H1 (cell line): ENCODE data around the gene NELL1. TPM values are rescaled to one million over a fixed set of nuclear protein-coding genes. Genes with fewer than 3 reads are reported as not detected.

Experiments used
- CTCF ChIA-PET: fragments of 300-600 bp; sonication (Branson Sonifier 250); formaldehyde crosslinking; loops from one replicate; lab custom pipeline; 2021; ENCODE audit not compliant: partially characterized antibody; lab: Charles Lee
- POLR2A ChIA-PET: fragments of 300-600 bp; sonication (Branson Sonifier 250); formaldehyde crosslinking; loops from one replicate; lab custom pipeline; 2021; ENCODE audit warnings: inconsistent platforms; ENCODE audit not compliant: partially characterized antibody; lab: Charles Lee
- DNase-seq, 2 experiments: peaks; one replicate each; pipeline versions ENCODE4 v3.0.0 to v3.0.0-alpha.2; 2010 to 2022; ENCODE audit warnings: low spot score in 2 of 2, low read depth in 1 of 2, mixed read lengths in 1 of 2
- FAIRE-seq: peaks from 2 replicates; lab custom pipeline; 2011; peaks lifted over from hg19 to GRCh38; lab: Jason Lieb, UNC
- H2AFZ ChIP-seq: 2 replicates; pipeline ENCODE4 v1.8.1; 2012; ENCODE audit warnings: low read length, inconsistent platforms
- H2AK5ac ChIP-seq: 2 replicates; pipeline ENCODE4 v1.6.1; 2013; ENCODE audit warnings: low read depth, low read length
- H2BK120ac ChIP-seq: replicated peaks from 2 replicates; pipeline ENCODE3; 2013; ENCODE audit warnings: low read depth, low read length, inconsistent platforms
- H2BK12ac ChIP-seq: 2 replicates; pipeline ENCODE4 v1.6.1; 2013; ENCODE audit warnings: low read depth, low read length
- H2BK15ac ChIP-seq: 2 replicates; pipeline ENCODE4 v1.6.1; 2013; ENCODE audit warnings: low read length
- H2BK20ac ChIP-seq: 2 replicates; pipeline ENCODE4 v1.6.1; 2013; ENCODE audit warnings: low read length
- H2BK5ac ChIP-seq: 2 replicates; pipeline ENCODE4 v1.6.1; 2013; ENCODE audit warnings: low read depth, low read length
- H3K14ac ChIP-seq: 2 replicates; pipeline ENCODE4 v1.6.1; 2013; ENCODE audit warnings: inconsistent platforms; ENCODE audit not compliant: insufficient read length
- H3K18ac ChIP-seq: 2 replicates; pipeline ENCODE4 v1.6.1; 2013; ENCODE audit warnings: low read length; ENCODE audit errors: extremely low read depth
- H3K23ac ChIP-seq: 2 replicates; pipeline ENCODE4 v1.6.1; 2013; ENCODE audit warnings: inconsistent platforms; ENCODE audit not compliant: insufficient read length
- H3K23me2 ChIP-seq: 2 replicates; pipeline ENCODE4 v1.6.1; 2013; ENCODE audit warnings: low read depth, low read length
- H3K27ac ChIP-seq: 2 replicates; pipeline ENCODE4 v1.6.1; 2011; ENCODE audit warnings: low read depth, low read length, inconsistent platforms
- H3K27me3 ChIP-seq, 4 experiments: replicated peaks in 1 of 4; 1 replicate in 1 of 4; 2 replicates in 3 of 4; pipeline versions ENCODE4 v1.6.1 to v1.8.1; 2011 to 2013; ENCODE audit warnings: low read length in 3 of 4, mild to moderate bottlenecking in 3 of 4, inconsistent platforms in 2 of 4, mixed read lengths in 2 of 4, moderate library complexity in 1 of 4; ENCODE audit not compliant: control insufficient read depth in 3 of 4, insufficient read depth in 3 of 4; ENCODE audit errors: extremely low read depth in 1 of 4
- H3K36me3 ChIP-seq, 4 experiments: 2 replicates each; pipeline versions ENCODE4 v1.6.1 to v1.8.1; 2011 to 2013; ENCODE audit warnings: mild to moderate bottlenecking in 4 of 4, low read length in 3 of 4, moderate library complexity in 2 of 4, control low read depth in 1 of 4, inconsistent platforms in 1 of 4; ENCODE audit not compliant: insufficient read depth in 4 of 4, control insufficient read depth in 2 of 4
- H3K4ac ChIP-seq: replicated peaks from 2 replicates; pipeline ENCODE3; 2013; ENCODE audit warnings: low read length, low read depth, mixed read lengths, inconsistent platforms; ENCODE audit not compliant: insufficient read length
- H3K4me1 ChIP-seq, 4 experiments: replicated peaks in 1 of 4; 1 replicate in 1 of 4; 2 replicates in 3 of 4; pipeline versions ENCODE4 v1.6.1 to v1.8.1; 2011 to 2013; ENCODE audit warnings: low read length in 3 of 4, inconsistent platforms in 2 of 4, mixed read lengths in 1 of 4; ENCODE audit not compliant: insufficient read depth in 4 of 4, control insufficient read depth in 3 of 4
- H3K4me2 ChIP-seq, 2 experiments: 2 replicates each; pipeline versions ENCODE4 v1.6.1 to v1.8.1; 2011 to 2013; ENCODE audit warnings: low read depth in 2 of 2, low read length in 2 of 2, control low read depth in 1 of 2, inconsistent platforms in 1 of 2, mild to moderate bottlenecking in 1 of 2; ENCODE audit not compliant: insufficient read depth in 1 of 2
- H3K4me3 ChIP-seq, 4 experiments: fragments of 200-600, 300-600 bp in 1 of 4; sonication (generic), shearing (Covaris generic), sonication (Bioruptor Twin) in 1 of 4; 2 replicates each; pipeline versions ENCODE4 v1.5.1 to v1.8.1; 2011 to 2016; ENCODE audit warnings: low read length in 4 of 4, low read depth in 3 of 4, control low read depth in 2 of 4, inconsistent platforms in 2 of 4, mild to moderate bottlenecking in 2 of 4, mixed read lengths in 1 of 4, moderate library complexity in 1 of 4; ENCODE audit not compliant: insufficient read depth in 2 of 4; ENCODE audit errors: extremely low read depth in 1 of 4
- H3K56ac ChIP-seq: replicated peaks from 2 replicates; pipeline ENCODE3; 2013; ENCODE audit warnings: low read depth, mild to moderate bottlenecking, mixed read lengths, low read length, inconsistent platforms; ENCODE audit not compliant: insufficient read length
- H3K79me1 ChIP-seq: 2 replicates; pipeline ENCODE4 v1.6.1; 2013; ENCODE audit warnings: low read depth, low read length, control low read depth
- H3K79me2 ChIP-seq, 2 experiments: 2 replicates each; pipeline versions ENCODE4 v1.6.1 to v1.8.1; 2012 to 2013; ENCODE audit warnings: low read length in 2 of 2, mild to moderate bottlenecking in 2 of 2, inconsistent platforms in 1 of 2; ENCODE audit not compliant: insufficient read depth in 2 of 2, control insufficient read depth in 1 of 2
- H3K9ac ChIP-seq, 4 experiments: replicated peaks in 1 of 4; 1 replicate in 1 of 4; 2 replicates in 3 of 4; pipeline versions ENCODE4 v1.6.1 to v1.8.1; 2011 to 2013; ENCODE audit warnings: low read depth in 3 of 4, low read length in 3 of 4, control low read depth in 2 of 4, mild to moderate bottlenecking in 2 of 4, moderate library complexity in 2 of 4, inconsistent platforms in 1 of 4; ENCODE audit errors: extremely low read depth in 1 of 4
- H3K9me3 ChIP-seq, 2 experiments: 2 replicates each; pipeline versions ENCODE4 v1.6.1 to v1.8.1; 2012 to 2013; ENCODE audit warnings: mild to moderate bottlenecking in 2 of 2, moderate library complexity in 2 of 2, control low read depth in 1 of 2, inconsistent platforms in 1 of 2, low read depth in 1 of 2, low read length in 1 of 2, mixed read lengths in 1 of 2; ENCODE audit not compliant: insufficient read depth in 2 of 2
- H4K20me1 ChIP-seq, 2 experiments: replicated peaks in 1 of 2; 2 replicates each; pipeline versions ENCODE3 to v1.8.1; 2011 to 2013; ENCODE audit warnings: inconsistent platforms in 2 of 2, low read length in 2 of 2, mild to moderate bottlenecking in 1 of 2; ENCODE audit not compliant: insufficient read depth in 2 of 2, control insufficient read depth in 1 of 2
- H4K5ac ChIP-seq: 2 replicates; pipeline ENCODE4 v1.6.1; 2013; ENCODE audit warnings: low read length, low read depth, mixed read lengths, inconsistent platforms; ENCODE audit not compliant: insufficient read length
- H4K8ac ChIP-seq: 2 replicates; pipeline ENCODE4 v1.8.0; 2013; ENCODE audit warnings: mild to moderate bottlenecking, moderate library complexity, low read length, inconsistent platforms; ENCODE audit not compliant: insufficient read depth; ENCODE audit errors: extremely low read depth
- H4K91ac ChIP-seq: replicated peaks from 2 replicates; pipeline ENCODE3; 2013; ENCODE audit warnings: low read length, mixed read lengths, inconsistent platforms; ENCODE audit not compliant: insufficient read length
- CEBPB ChIP-seq: IDR thresholded peaks from 2 replicates; pipeline ENCODE4 v1.6.1; 2012; ENCODE audit warnings: low read depth, low read length
- CHD2 ChIP-seq: IDR thresholded peaks from 2 replicates; pipeline ENCODE4 v1.6.1; 2012; ENCODE audit warnings: low read length, improper control_type of control experiment
- CREB1 ChIP-seq: IDR thresholded peaks from 2 replicates; pipeline ENCODE4 v1.6.1; 2012; ENCODE audit warnings: inconsistent platforms
- JUN ChIP-seq: IDR thresholded peaks from 2 replicates; pipeline ENCODE4 v1.6.1; 2011; ENCODE audit warnings: low read depth, mild to moderate bottlenecking, improper control_type of control experiment, low read length
- JUND ChIP-seq: IDR thresholded peaks from 2 replicates; pipeline ENCODE4 v1.6.1; 2011; ENCODE audit warnings: mild to moderate bottlenecking, improper control_type of control experiment, low read length
- KDM5A ChIP-seq: fragments of 200-600 bp; IDR thresholded peaks from 2 replicates; pipeline ENCODE4 v1.7.1; 2012; ENCODE audit warnings: mild to moderate bottlenecking, low read length, inconsistent platforms, mixed read lengths
- NRF1 ChIP-seq: IDR thresholded peaks from 2 replicates; pipeline ENCODE4 v1.6.1; 2011; ENCODE audit warnings: mild to moderate bottlenecking, low read depth, low read length, improper control_type of control experiment
- RBBP5 ChIP-seq: IDR thresholded peaks from 2 replicates; pipeline ENCODE4 v1.7.1; 2012; ENCODE audit warnings: low read depth, mild to moderate bottlenecking, inconsistent platforms, low read length, moderate library complexity, borderline replicate concordance
- SP2 ChIP-seq: IDR thresholded peaks from 2 replicates; pipeline ENCODE4 v1.6.1; 2012; ENCODE audit warnings: mild to moderate bottlenecking, low read length, inconsistent platforms
- SRF ChIP-seq: IDR thresholded peaks from 2 replicates; pipeline ENCODE4 v1.6.1; 2011; ENCODE audit warnings: mild to moderate bottlenecking, low read depth, low read length, moderate library complexity
- SUZ12 ChIP-seq: fragments of 200-600 bp; sonication (generic); IDR thresholded peaks from 2 replicates; pipeline ENCODE4 v1.6.1; 2012; ENCODE audit warnings: mild to moderate bottlenecking, inconsistent platforms, low read length, moderate library complexity, mixed read lengths
- TBP ChIP-seq: IDR thresholded peaks from 2 replicates; pipeline ENCODE4 v1.6.1; 2011; ENCODE audit warnings: low read depth, low read length, improper control_type of control experiment
- TCF12 ChIP-seq: IDR thresholded peaks from 2 replicates; pipeline ENCODE4 v1.6.1; 2011; ENCODE audit warnings: low read depth, mild to moderate bottlenecking, low read length
- YY1 ChIP-seq: IDR thresholded peaks from 2 replicates; pipeline ENCODE4 v1.6.1; 2011; ENCODE audit warnings: low read depth, mild to moderate bottlenecking, low read length
- WGBS, 2 experiments: shearing (Covaris generic) in 1 of 2; methylation state at CpG; one replicate each; pipeline versions ENCODE4 v1.1.6 to v1.1.7; 2013 to 2015; ENCODE audit warnings: low lambda C conversion rate in 2 of 2, mixed read lengths in 2 of 2, inconsistent platforms in 1 of 2, low coverage in 1 of 2, missing lambda C conversion rate in 1 of 2; ENCODE audit not compliant: insufficient replicate concordance in 2 of 2, insufficient coverage in 1 of 2, insufficient read length in 1 of 2; ENCODE audit errors: extremely low coverage in 1 of 2, missing lambda C conversion rate in 1 of 2; 5-methylcytosine and 5-hydroxymethylcytosine counted together
- polyA plus RNA-seq, 7 experiments: library from polyadenylated mRNA; depleted of rRNA in 3 of 7; stranded (reverse) in 5 of 7; unstranded in 2 of 7; fragments of >200 nt in 5 of 7; fragments of 200-250 nt in 2 of 7; gene quantifications; 1 replicate in 5 of 7; 2 replicates in 1 of 7; 4 replicates in 1 of 7; pipeline versions ENCODE4 v1.2.1 to v1.2.3, GENCODE V29; 2011 to 2013; ENCODE audit warnings: missing spikeins in 2 of 7, mixed read lengths in 2 of 7
- total RNA-seq: library from RNA; stranded (reverse); fragmentation: NEBNext Ultra II Directional; extraction: Animal tissue kit (Norgen Biotek cat#: 25700); gene quantifications from 2 replicates; pipeline ENCODE4 v1.2.1, GENCODE V29; 2021
- TF ChIP-seq, protein P1 (sequence below): IDR thresholded peaks from 2 replicates; pipeline ENCODE4 v1.6.1; 2011; ENCODE audit warnings: low read depth, mild to moderate bottlenecking, low read length; ENCODE audit not compliant: insufficient read depth

NELL1 gene
- total and polyA plus RNA-seq, 2 of the 8 experiments (the other 6 are each of a cell fraction or from before 2014, with no cell fraction given), result 0.21 TPM; not detected in 1

DNA sequence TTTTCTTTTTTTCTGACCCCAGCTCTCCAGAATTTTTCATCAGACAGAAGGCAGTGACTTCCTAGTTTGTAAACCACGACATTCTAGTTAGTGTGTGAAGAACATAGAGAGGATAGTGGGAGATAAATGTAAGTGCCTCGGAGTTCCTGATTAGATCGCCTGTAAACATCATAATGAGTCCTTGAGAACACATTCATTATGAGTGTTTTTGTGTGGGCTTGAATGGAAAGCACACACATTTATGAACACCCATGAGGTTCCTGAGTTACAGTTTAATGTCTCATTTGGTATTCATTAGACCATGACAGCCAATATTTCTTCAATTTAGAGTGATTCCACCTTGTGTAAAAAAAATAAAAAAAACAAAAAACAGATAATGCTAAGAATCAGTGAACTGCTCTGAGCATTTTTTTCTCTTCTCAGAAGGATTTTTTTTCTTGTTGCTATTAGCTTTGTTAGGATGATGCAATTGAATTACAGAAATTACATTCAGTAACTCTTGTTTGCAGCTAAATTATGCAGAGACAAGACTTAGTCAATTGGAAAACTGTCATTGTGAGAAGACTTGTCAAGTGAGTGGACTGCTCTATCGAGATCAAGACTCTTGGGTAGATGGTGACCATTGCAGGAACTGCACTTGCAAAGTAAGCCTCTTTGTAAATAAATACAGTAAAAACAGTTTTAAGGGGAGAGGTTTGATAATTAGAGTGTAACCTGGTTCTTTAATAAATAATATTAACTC lies 257.6 kb downstream of the NELL1 start:
- Histone ChIP-seq H4K8ac (no peak overlapping the region), H2AK5ac (no peak overlapping the region), H3K9me3 (no peaks in the 10 kb centered on the region), H3K9ac (no peak overlapping the region), H3K23ac (no peak overlapping the region), H3K79me2 (no peaks in the 10 kb centered on the region), H2BK20ac (no peak overlapping the region), H3K14ac (no peak overlapping the region), H3K4me1 (no peaks in the 10 kb centered on the region), H2BK120ac (no peak overlapping the region), H3K56ac (no peak overlapping the region), H2BK5ac (no peak overlapping the region), H4K5ac (no peak overlapping the region), H2AFZ (no peak overlapping the region), H3K36me3 (no peaks in the 10 kb centered on the region), H3K27ac (no peak overlapping the region), H3K4me2 (no peak overlapping the region), H2BK12ac (no peak overlapping the region), H3K4me3 (no peak overlapping the region), H4K20me1 (no peaks in the 10 kb centered on the region), H3K18ac (no peak overlapping the region), H3K4ac (no peak overlapping the region), H2BK15ac (no peak overlapping the region), H3K23me2 (no peaks in the 10 kb centered on the region), H4K91ac (no peak overlapping the region), H3K27me3 (no peaks in the 10 kb centered on the region), H3K79me1 (no peaks in the 10 kb centered on the region)
- FAIRE-seq (no peak), DNase-seq (no peak)
- 82% methylated on average over 4 of the region's 4 CpGs; no CpG with 5 or more reads in 1 of the 2 experiments for WGBS, 2 experiments
- ChIA-PET POLR2A (no interaction called here), CTCF (no interaction called here)
- no peak for TF ChIP-seq TCF12
- no peak for TF ChIP-seq KDM5A
- TF ChIP-seq TBP, result no peak
- TF ChIP-seq JUN, result no peak
- TF ChIP-seq CEBPB, result no peak
- TF ChIP-seq SP2, result no peak
- TF ChIP-seq CREB1, result no peak
- TF ChIP-seq SRF, result no peak
- no peak for TF ChIP-seq JUND
- no peak for TF ChIP-seq SUZ12
- TF ChIP-seq RBBP5, result no peak
- TF ChIP-seq YY1, result no peak
- TF ChIP-seq, protein P1, sequence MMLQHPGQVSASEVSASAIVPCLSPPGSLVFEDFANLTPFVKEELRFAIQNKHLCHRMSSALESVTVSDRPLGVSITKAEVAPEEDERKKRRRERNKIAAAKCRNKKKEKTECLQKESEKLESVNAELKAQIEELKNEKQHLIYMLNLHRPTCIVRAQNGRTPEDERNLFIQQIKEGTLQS, result no peak
- TF ChIP-seq CHD2, result no peak
- TF ChIP-seq NRF1, result no peak
